Gastroesophageal sphincter (tissue), 3 donors: Measurements from ENCODE around the gene ZNF503.

Experiments used
- EP300 ChIP-seq: sonication (generic); formaldehyde crosslinking; IDR thresholded peaks from one replicate; pipeline ENCODE4 v1.6.1; 2017; ENCODE audit warnings: antibody characterized with exemption, mild to moderate bottlenecking
- POLR2A ChIP-seq, 2 donors: fragments of 450-650 bp; IDR thresholded peaks; one replicate each; pipeline ENCODE4 v1.6.1; 2017; ENCODE audit warnings: antibody characterized with exemption in 2 of 2, mild to moderate bottlenecking in 2 of 2, moderate library complexity in 1 of 2
- POLR2AphosphoS5 ChIP-seq: sonication (generic); formaldehyde crosslinking; IDR thresholded peaks from one replicate; pipeline ENCODE4 v1.6.1; 2017; ENCODE audit warnings: antibody characterized with exemption
- TF ChIP-seq, protein P1 (sequence below), 4 experiments: fragments of 200-600 bp in 2 of 4; fragments of 450-650 bp in 2 of 4; sonication (generic) in 1 of 4; IDR thresholded peaks; one replicate each; pipeline ENCODE4 v1.5.1; 2017 to 2019; ENCODE audit warnings: antibody characterized with exemption in 4 of 4, mild to moderate bottlenecking in 2 of 4, moderate library complexity in 2 of 4

DNA sequence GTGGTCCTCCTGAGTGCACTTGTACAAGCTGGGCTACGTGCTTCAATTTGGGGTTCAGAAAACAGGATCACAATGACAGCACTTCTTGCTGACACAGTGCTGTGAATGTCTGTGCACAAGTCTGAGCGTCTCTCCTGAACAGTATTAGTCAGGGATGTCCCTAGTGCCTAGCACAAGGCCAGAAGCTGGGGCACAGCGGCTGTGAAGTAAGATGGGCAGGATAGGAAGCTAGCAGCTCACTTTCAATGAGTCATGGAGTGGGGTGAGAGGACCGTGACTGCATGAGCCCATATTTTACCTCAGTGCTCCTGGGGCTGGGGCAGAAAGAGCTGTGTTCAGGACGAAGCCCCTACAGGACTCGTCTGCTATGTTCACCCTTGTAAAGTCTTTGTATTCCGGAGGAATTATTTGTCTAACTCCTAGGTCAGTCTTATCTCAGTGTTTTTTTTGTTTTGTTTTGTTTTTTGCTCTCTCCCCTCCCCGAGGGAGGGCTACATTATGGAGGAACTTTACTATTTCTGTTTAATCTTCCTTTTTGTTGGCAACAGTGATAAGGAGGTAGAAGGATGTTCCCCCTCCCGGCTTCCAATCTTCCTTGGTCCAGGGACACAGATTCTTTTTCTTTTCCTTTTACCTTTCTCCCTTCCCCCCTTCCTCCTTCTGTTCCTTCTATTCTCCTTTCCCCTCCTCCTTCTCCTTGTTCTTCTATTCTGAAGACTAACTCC lies 27.0 kb upstream of the ZNF503 start:
- TF ChIP-seq, protein P1, sequence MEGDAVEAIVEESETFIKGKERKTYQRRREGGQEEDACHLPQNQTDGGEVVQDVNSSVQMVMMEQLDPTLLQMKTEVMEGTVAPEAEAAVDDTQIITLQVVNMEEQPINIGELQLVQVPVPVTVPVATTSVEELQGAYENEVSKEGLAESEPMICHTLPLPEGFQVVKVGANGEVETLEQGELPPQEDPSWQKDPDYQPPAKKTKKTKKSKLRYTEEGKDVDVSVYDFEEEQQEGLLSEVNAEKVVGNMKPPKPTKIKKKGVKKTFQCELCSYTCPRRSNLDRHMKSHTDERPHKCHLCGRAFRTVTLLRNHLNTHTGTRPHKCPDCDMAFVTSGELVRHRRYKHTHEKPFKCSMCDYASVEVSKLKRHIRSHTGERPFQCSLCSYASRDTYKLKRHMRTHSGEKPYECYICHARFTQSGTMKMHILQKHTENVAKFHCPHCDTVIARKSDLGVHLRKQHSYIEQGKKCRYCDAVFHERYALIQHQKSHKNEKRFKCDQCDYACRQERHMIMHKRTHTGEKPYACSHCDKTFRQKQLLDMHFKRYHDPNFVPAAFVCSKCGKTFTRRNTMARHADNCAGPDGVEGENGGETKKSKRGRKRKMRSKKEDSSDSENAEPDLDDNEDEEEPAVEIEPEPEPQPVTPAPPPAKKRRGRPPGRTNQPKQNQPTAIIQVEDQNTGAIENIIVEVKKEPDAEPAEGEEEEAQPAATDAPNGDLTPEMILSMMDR (IDR thresholded peaks at IDR 0.05), result no peak
- no peak for TF ChIP-seq POLR2A (IDR thresholded peaks at IDR 0.05)
- no peak for TF ChIP-seq POLR2AphosphoS5
- no peak for TF ChIP-seq EP300
